ENCODE measurements around the gene F2RL2. TPM values are rescaled to one million over a fixed set of nuclear protein-coding genes. Genes with fewer than 3 reads are reported as not detected.

Gene F2RL2
- total and polyA plus RNA-seq, 4 donors, result 0.08 to 1.3 (median 0.78) TPM

GRCh38 chr5:76667495-76667894 lies 44.3 kb upstream of the F2RL2 start (continued):
- TF ChIP-seq CTCF (IDR thresholded peaks at IDR 0.05; ENCODE audit: low read depth, low read length, missing input control) (no peak), JUND (IDR thresholded peaks at IDR 0.05) (no peak), RXRA (IDR thresholded peaks at IDR 0.05) (no peak), RAD21 (IDR thresholded peaks at IDR 0.05) (no peak), ATF3 (IDR thresholded peaks at IDR 0.05) (no peak)

- DNase-seq (ENCODE audit: low spot score), result no peak
- Histone ChIP-seq H3K4me3 (ENCODE audit: low read depth in 1 of 3, low read length in 3 of 3) (no peak overlapping the region), H3K4me1 (ENCODE audit: control insufficient read depth in 4 of 4, insufficient read depth in 4 of 4, low read length in 3 of 4) (no peaks in the 10 kb centered on the region), H3K27ac (ENCODE audit: low read depth in 1 of 2, low read length in 2 of 2) (no peak overlapping the region), H3K27me3 (ENCODE audit: control insufficient read depth in 4 of 4, insufficient read depth in 4 of 4, low read length in 3 of 4) (no peaks in the 10 kb centered on the region), H3K9ac (ENCODE audit: low read depth in 1 of 2, low read length in 2 of 2) (no peak overlapping the region), H3K36me3 (ENCODE audit: control insufficient read depth in 4 of 4, insufficient read depth in 3 of 4, low read depth in 1 of 4, low read length in 3 of 4) (peaks cover 10 to 60% (median 35%) of the 10 kb centered on the region in 4 donors), H3K9me3 (ENCODE audit: control insufficient read depth in 4 of 4, low read length in 3 of 4) (no peaks in the 10 kb centered on the region)
- TF ChIP-seq HNF4G (IDR thresholded peaks at IDR 0.05) (no peak), JUND (IDR thresholded peaks at IDR 0.05) (no peak), RXRA (IDR thresholded peaks at IDR 0.05) (no peak), RAD21 (IDR thresholded peaks at IDR 0.05) (no peak), ATF3 (IDR thresholded peaks at IDR 0.05) (no peak), EGR1 (IDR thresholded peaks at IDR 0.05; ENCODE audit: low read depth in 2 of 2) (no peak), GABPA (IDR thresholded peaks at IDR 0.05 in 1 of 2, conservative IDR thresholded peaks at IDR 0.05 in 1 of 2) (no peak), SP1 (IDR thresholded peaks at IDR 0.05) (no peak), FOXA2 (IDR thresholded peaks at IDR 0.05) (no peak), TAF1 (conservative IDR thresholded peaks at IDR 0.05) (no peak), MAX (IDR thresholded peaks at IDR 0.05) (no peak), CTCF (IDR thresholded peaks at IDR 0.05; ENCODE audit: low read depth, low read length, missing input control) (no peak), FOXA1 (IDR thresholded peaks at IDR 0.05) (no peak), HNF4A (conservative IDR thresholded peaks at IDR 0.05) (no peak), NR2F2 (IDR thresholded peaks at IDR 0.05) (no peak), ZBTB33 (IDR thresholded peaks at IDR 0.05) (no peak), YY1 (IDR thresholded peaks at IDR 0.05) (no peak)
- 95% methylated on average over 6 of the region's 6 CpGs for WGBS
Observed at GRCh38 chr5:76664079-76664478, 40.9 kb upstream of the F2RL2 start.

Measured in liver (tissue), 9 donors.